HepG2 (cell line): ENCODE measurements around the gene GALR2. TPM values are rescaled to one million over a fixed set of nuclear protein-coding genes. Genes with fewer than 3 reads are reported as not detected.

ENCODE experiments used
- AHDC1 ChIP-seq: sonication (generic); formaldehyde crosslinking; IDR thresholded peaks from 2 replicates; pipeline ENCODE4 v1.5.1; 2020; ENCODE audit warnings: mild to moderate bottlenecking, missing genetic modification reagents, borderline replicate concordance
- E2F5 ChIP-seq: sonication (generic); formaldehyde crosslinking; conservative IDR thresholded peaks from 2 replicates; pipeline ENCODE4 v1.4.0; 2020; ENCODE audit warnings: missing genetic modification reagents
- PAXIP1 ChIP-seq: sonication (generic); formaldehyde crosslinking; conservative IDR thresholded peaks from 2 replicates; pipeline ENCODE4 v1.4.0; 2020; ENCODE audit warnings: mild to moderate bottlenecking, missing genetic modification reagents, moderate library complexity
- TARDBP ChIP-seq: sonication (generic); formaldehyde crosslinking; IDR thresholded peaks from 2 replicates; pipeline ENCODE4 v1.8.0; 2022; ENCODE audit warnings: mild to moderate bottlenecking, missing genetic modification reagents
- ZNF512 ChIP-seq: sonication (generic); formaldehyde crosslinking; IDR thresholded peaks from 2 replicates; pipeline ENCODE4 v1.4.0; 2020; ENCODE audit warnings: mild to moderate bottlenecking, missing genetic modification reagents
- ZNF546 ChIP-seq: sonication (generic); formaldehyde crosslinking; conservative IDR thresholded peaks from 2 replicates; pipeline ENCODE4 v1.8.1; 2023; ENCODE audit warnings: mild to moderate bottlenecking, missing genetic modification reagents
- polyA plus RNA-seq, 8 experiments: library from polyadenylated mRNA; depleted of rRNA in 3 of 8; stranded (reverse) in 7 of 8; unstranded in 1 of 8; fragments of >200 nt; fragmentation: Illumina TruSeq in 4 of 8; extraction: Trizol in 4 of 8; gene quantifications; 2 replicates each; pipeline versions ENCODE4 v1.2.1 to v1.2.3, GENCODE V29; 2011 to 2016; ENCODE audit warnings: low read depth in 4 of 8, missing spikeins in 1 of 8, mixed read lengths in 1 of 8; ENCODE audit not compliant: insufficient read depth in 1 of 8
- total RNA-seq, 5 experiments: library from RNA; depleted of rRNA; stranded (reverse); fragments of >200 nt; fragmentation: Illumina TruSeq; extraction: Trizol; gene quantifications; 2 replicates each; pipeline ENCODE4 v1.2.3, GENCODE V29; 2016; ENCODE audit warnings: low read depth in 1 of 5

Gene GALR2
- total and polyA plus RNA-seq, 2 of the 13 experiments (the other 11 are each of a cell fraction or from before 2014, with no cell fraction given) = 0.48 to 0.58 TPM

GRCh38 chr17:76072148-76072858, 2.3 kb upstream of the GALR2 start, which contains the start of gene SRP68 (continued):
- TF ChIP-seq TARDBP (CRISPR knock-in tag) (peak; percentile 96), ZNF512 (CRISPR knock-in tag) (no peak), ZNF546 (CRISPR knock-in tag) (peak; percentile 71; the same call in 1 of the 2 replicates), AHDC1 (CRISPR knock-in tag) (no peak; the same call in 1 of the 2 replicates), E2F5 (CRISPR knock-in tag) (peak; percentile 57), PAXIP1 (peak; percentile 62)
